ENCODE data around the gene SDE2. TPM values are rescaled to one million over a fixed set of nuclear protein-coding genes. Genes with fewer than 3 reads are reported as not detected.
"Not testable (repeated sequence)": the region's sequence is repeated elsewhere in the genome, so short reads cannot be mapped to it uniquely, and the experiment has no call there.

The SDE2 gene
- total and polyA plus RNA-seq, 7 experiments from 2014 or later = 9.3 to 36.3 (median 20.8) TPM

DNA sequence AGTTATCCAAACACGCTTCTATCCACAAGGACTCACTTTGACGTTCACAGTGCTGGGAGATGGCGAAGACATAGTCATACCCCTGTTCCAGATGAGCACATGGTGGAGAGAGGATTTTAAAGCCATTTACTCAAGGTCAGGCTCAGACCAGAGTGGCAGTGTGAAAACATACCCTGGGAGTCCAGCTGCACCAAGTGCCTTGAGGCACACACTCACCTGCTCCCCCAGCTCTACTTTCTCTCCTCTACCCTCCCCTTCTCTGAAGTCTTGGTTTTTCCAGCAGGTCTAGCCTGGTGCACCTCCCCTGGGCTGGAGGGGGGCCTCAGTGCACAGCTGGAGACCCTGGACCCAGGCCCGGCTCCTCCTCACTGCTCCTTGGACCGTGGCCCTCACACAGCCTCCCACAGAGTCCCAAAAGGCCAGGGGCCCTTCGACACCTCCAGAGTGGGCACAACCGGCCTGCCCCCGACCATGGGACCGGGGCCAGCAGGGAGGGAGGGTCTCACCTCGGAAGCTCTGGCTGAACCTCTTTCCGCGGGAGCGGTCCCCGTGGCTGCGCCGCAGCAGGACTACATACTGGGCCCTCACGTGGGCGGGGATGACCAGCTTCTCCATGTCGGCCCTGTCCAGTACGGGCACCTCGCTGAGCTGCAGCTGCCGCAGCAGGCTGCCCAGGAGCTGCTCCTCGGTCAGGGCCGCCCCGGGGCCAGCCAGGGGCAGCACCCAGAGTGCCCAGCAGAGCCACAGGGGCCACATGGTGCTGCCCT is 58.6 kb downstream of the SDE2 start:
- POLR2A ChIA-PET = interaction anchor here (1.0 kb wide), 1 partner anchor 10 kb away, joined by 3 read pairs; no protein-coding TSS in a partner anchor
- no peaks in the 10 kb centered on the region for H3K27me3 ChIP-seq (ENCODE audit: control insufficient read depth in 2 of 2, insufficient read depth in 2 of 2, low read length in 2 of 2)
- intact Hi-C loops (cut with micrococcal nuclease) = no loop called here
- DNase-seq (no peak), ATAC-seq (no peak)
- peak overlapping the region in 3 of 10 donors; percentile 9 to 38 (median 17) for H3K4me3 Mint-ChIP-seq
- no peak overlapping the region for H3K4me3 ChIP-seq (ENCODE audit: low read length)
- no peaks in the 10 kb centered on the region for H3K36me3 ChIP-seq (ENCODE audit: control insufficient read depth in 2 of 3, insufficient read depth in 3 of 3, low read length in 3 of 3)
- peaks cover 7 to 11% of the 10 kb centered on the region in 2 donors for H3K4me1 ChIP-seq (ENCODE audit: control insufficient read depth in 2 of 2, insufficient read depth in 2 of 2, low read length in 2 of 2)
- H3K27me3 Mint-ChIP-seq = no peaks in the 10 kb centered on the region
- no peaks in the 10 kb centered on the region for H3K9me3 Mint-ChIP-seq
- H3K4me1 Mint-ChIP-seq = peaks cover 10 to 25% (median 16%) of the 10 kb centered on the region in 7 donors
- H3K27ac ChIP-seq (ENCODE audit: low read depth, low read length) = no peak overlapping the region
- no peaks in the 10 kb centered on the region for H3K36me3 Mint-ChIP-seq
- no peak overlapping the region for H3K27ac Mint-ChIP-seq
- no peaks in the 10 kb centered on the region for H3K9me3 ChIP-seq (ENCODE audit: control insufficient read depth in 2 of 3, low read length in 3 of 3)
- CTCF ChIA-PET = no interaction called here

- ATAC-seq; H3K9me3 Mint-ChIP-seq; H3K9me3 ChIP-seq (ENCODE audit: control insufficient read depth in 2 of 3, low read length in 3 of 3); H3K27ac Mint-ChIP-seq; H3K27ac ChIP-seq (ENCODE audit: low read depth, low read length); H3K36me3 Mint-ChIP-seq; DNase-seq; CTCF ChIA-PET; intact Hi-C loops (cut with micrococcal nuclease); POLR2A ChIA-PET; H3K27me3 ChIP-seq (ENCODE audit: control insufficient read depth in 2 of 2, insufficient read depth in 2 of 2, low read length in 2 of 2); H3K27me3 Mint-ChIP-seq; H3K36me3 ChIP-seq (ENCODE audit: control insufficient read depth in 2 of 3, insufficient read depth in 3 of 3, low read length in 3 of 3); H3K4me3 ChIP-seq (ENCODE audit: low read length): not testable (repeated sequence)
- peaks cover 6 to 10% of the 10 kb centered on the region in 2 donors for H3K4me1 ChIP-seq (ENCODE audit: control insufficient read depth in 2 of 2, insufficient read depth in 2 of 2, low read length in 2 of 2)
- H3K4me1 Mint-ChIP-seq = peaks cover 4 to 19% (median 9%) of the 10 kb centered on the region in 7 donors
- peak overlapping the region in 3 of 10 donors; percentile 9 to 38 (median 17) for H3K4me3 Mint-ChIP-seq
These were observed 59.2 kb downstream of the SDE2 start for GRCh38 chr1:225939939-225940310.

GRCh38 chr1:225939097-225939938 is 59.8 kb downstream of the SDE2 start:
- DNase-seq; H3K9me3 Mint-ChIP-seq; intact Hi-C loops (cut with micrococcal nuclease); H3K27me3 Mint-ChIP-seq; H3K9me3 ChIP-seq (ENCODE audit: control insufficient read depth in 2 of 3, low read length in 3 of 3); H3K4me1 ChIP-seq (ENCODE audit: control insufficient read depth in 2 of 2, insufficient read depth in 2 of 2, low read length in 2 of 2); CTCF ChIA-PET; H3K27ac ChIP-seq (ENCODE audit: low read depth, low read length); H3K36me3 Mint-ChIP-seq; H3K27me3 ChIP-seq (ENCODE audit: control insufficient read depth in 2 of 2, insufficient read depth in 2 of 2, low read length in 2 of 2); H3K27ac Mint-ChIP-seq; H3K4me3 Mint-ChIP-seq; H3K4me3 ChIP-seq (ENCODE audit: low read length); H3K36me3 ChIP-seq (ENCODE audit: control insufficient read depth in 2 of 3, insufficient read depth in 3 of 3, low read length in 3 of 3); POLR2A ChIA-PET: not testable (repeated sequence)
- ATAC-seq = peak; percentile 36
- H3K4me1 Mint-ChIP-seq = peaks cover 0 to 13% (median 5%) of the 10 kb centered on the region in 7 donors

DNA sequence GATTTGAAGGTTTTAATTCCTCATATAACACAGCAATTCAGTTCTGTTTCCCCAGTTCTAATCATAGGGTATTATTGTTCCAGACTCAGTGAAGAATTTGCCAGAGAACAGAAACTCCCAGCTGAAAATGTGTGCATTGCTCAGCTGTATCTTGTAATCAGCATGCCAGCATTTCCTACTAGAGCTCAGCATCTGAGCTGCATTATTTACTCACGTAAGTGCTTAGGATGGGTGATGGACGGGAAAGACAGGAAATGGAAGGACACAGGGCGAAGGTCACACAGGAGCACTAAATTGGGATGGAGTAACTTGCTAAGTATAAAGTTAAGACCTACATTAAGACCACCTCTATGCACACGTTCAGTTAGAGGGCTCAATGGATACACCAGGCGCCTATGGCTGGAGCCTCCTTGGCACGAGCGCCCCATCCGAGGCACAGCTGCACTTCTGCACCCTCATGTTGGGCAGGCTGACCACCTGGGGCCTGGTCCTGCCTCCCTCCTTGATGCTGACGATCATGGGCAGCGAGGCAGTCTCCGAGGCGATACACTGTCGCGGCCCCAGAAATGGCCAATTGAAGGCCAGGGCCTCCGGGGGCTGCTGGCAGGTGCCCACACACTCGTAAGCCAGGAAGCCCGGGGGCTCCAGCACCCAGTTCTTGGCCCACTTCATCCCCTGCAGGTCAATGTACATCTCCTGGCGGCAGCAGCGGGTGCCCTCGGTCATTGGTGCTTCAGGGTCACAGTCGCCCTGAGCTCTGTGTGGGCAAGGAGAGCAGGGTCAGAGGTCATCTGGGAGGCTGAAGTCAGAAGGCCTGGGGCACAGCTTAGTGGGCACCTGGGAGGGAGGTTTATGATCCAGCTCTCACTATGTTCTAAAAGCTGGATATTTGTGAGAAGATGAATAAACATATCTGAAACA is 61.8 kb downstream of the SDE2 start:
- Histone ChIP-seq H3K9me3 (ENCODE audit: control insufficient read depth in 2 of 3, low read length in 3 of 3) (no peaks in the 10 kb centered on the region), H3K27me3 (ENCODE audit: control insufficient read depth in 2 of 2, insufficient read depth in 2 of 2, low read length in 2 of 2) (no peaks in the 10 kb centered on the region), H3K4me1 (ENCODE audit: control insufficient read depth in 2 of 2, insufficient read depth in 2 of 2, low read length in 2 of 2) (no peaks in the 10 kb centered on the region), H3K4me3 (ENCODE audit: low read length) (no peak overlapping the region), H3K27ac (ENCODE audit: low read depth, low read length) (no peak overlapping the region), H3K36me3 (ENCODE audit: control insufficient read depth in 2 of 3, insufficient read depth in 3 of 3, low read length in 3 of 3) (no peaks in the 10 kb centered on the region)
- H3K4me1 Mint-ChIP-seq = peaks cover 0 to 6% (median 0%) of the 10 kb centered on the region in 7 donors
- DNase-seq = no peak
- no peaks in the 10 kb centered on the region for H3K27me3 Mint-ChIP-seq
- CTCF ChIA-PET = interaction anchor here (0.9 to 1.3 kb wide), 2 partner anchors 14 to 462 kb away, joined by 3 read pairs; no protein-coding TSS in a partner anchor
- no peaks in the 10 kb centered on the region for H3K36me3 Mint-ChIP-seq
- ATAC-seq = no peak
- peak overlapping the region in 1 of 9 donors; percentile 25 for H3K27ac Mint-ChIP-seq
- no peak overlapping the region for H3K4me3 Mint-ChIP-seq
- H3K9me3 Mint-ChIP-seq = no peaks in the 10 kb centered on the region
- intact Hi-C loops (cut with micrococcal nuclease) = no loop called here
- POLR2A ChIA-PET = interaction anchor here (0.8 to 1.3 kb wide), 3 partner anchors 13 to 95 kb away, joined by 3 read pairs; partner anchors contain the start of gene PYCR2

DNA sequence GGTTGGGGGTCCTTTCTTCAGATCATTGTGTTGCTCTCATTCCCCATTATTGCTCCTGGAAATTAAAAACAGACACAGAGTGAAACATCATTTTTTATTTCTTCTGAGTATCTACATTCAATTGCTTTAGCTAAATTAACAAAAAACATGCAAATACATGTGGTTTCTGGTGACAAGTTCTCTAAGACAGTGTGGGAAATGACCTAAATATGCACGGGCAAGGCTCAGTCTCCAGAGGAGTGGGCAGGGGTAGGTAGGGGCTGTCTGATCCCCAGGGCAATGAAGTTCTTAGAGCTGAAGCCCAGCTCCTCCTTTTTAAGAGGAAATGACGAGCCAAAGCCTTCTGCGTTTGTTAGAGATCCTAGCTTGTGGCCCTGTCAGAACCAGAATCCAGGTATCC is 62.6 kb downstream of the SDE2 start:
- H3K27ac Mint-ChIP-seq = peak overlapping the region in 1 of 9 donors; percentile 25
- intact Hi-C loops (cut with micrococcal nuclease) = no loop called here
- POLR2A ChIA-PET = no interaction called here

DNA sequence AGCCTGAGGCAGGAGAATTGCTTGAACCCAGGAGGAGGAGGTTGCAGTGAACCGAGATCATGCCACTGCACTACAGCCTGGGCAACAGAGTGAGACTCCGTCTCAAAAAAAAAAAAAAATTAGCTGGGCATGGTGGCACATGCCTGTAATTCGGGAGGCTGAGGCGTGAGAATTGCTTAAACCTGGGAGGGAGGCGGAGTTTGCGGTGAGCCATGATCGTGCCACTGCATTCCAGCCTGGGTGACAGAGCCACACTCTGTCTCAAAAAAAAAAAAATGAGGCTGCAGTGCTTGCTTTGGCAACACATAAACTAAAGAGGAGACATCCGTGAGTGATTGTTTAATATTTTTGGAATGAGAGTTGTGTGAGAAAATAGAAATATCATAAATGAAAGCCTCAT is 63.1 kb downstream of the SDE2 start:
- H3K27ac Mint-ChIP-seq; H3K36me3 Mint-ChIP-seq; POLR2A ChIA-PET; H3K4me3 Mint-ChIP-seq; H3K9me3 Mint-ChIP-seq; H3K4me1 ChIP-seq (ENCODE audit: control insufficient read depth in 2 of 2, insufficient read depth in 2 of 2, low read length in 2 of 2); H3K36me3 ChIP-seq (ENCODE audit: control insufficient read depth in 2 of 3, insufficient read depth in 3 of 3, low read length in 3 of 3); H3K9me3 ChIP-seq (ENCODE audit: control insufficient read depth in 2 of 3, low read length in 3 of 3); H3K27me3 ChIP-seq (ENCODE audit: control insufficient read depth in 2 of 2, insufficient read depth in 2 of 2, low read length in 2 of 2); DNase-seq; H3K27ac ChIP-seq (ENCODE audit: low read depth, low read length); H3K4me1 Mint-ChIP-seq; ATAC-seq; H3K4me3 ChIP-seq (ENCODE audit: low read length); intact Hi-C loops (cut with micrococcal nuclease); H3K27me3 Mint-ChIP-seq: not testable (repeated sequence)
- CTCF ChIA-PET = interaction anchor here (0.6 to 0.8 kb wide), 2 partner anchors 41 to 1943 kb away, joined by 4 to 5 read pairs; no protein-coding TSS in a partner anchor

More for the DNA sequence above, 62.6 kb downstream of the SDE2 start:
- no peaks in the 10 kb centered on the region for H3K4me1 ChIP-seq (ENCODE audit: control insufficient read depth in 2 of 2, insufficient read depth in 2 of 2, low read length in 2 of 2)
- CTCF ChIA-PET = interaction anchor here (0.6 to 0.8 kb wide), 2 partner anchors 40 to 1943 kb away, joined by 4 to 5 read pairs; no protein-coding TSS in a partner anchor
- H3K27me3 Mint-ChIP-seq = no peaks in the 10 kb centered on the region
- ATAC-seq = no peak
- no peaks in the 10 kb centered on the region for H3K9me3 ChIP-seq (ENCODE audit: control insufficient read depth in 2 of 3, low read length in 3 of 3)
- no peaks in the 10 kb centered on the region for H3K27me3 ChIP-seq (ENCODE audit: control insufficient read depth in 2 of 2, insufficient read depth in 2 of 2, low read length in 2 of 2)
- no peak for DNase-seq
- no peaks in the 10 kb centered on the region for H3K36me3 ChIP-seq (ENCODE audit: control insufficient read depth in 2 of 3, insufficient read depth in 3 of 3, low read length in 3 of 3)
- no peak overlapping the region for H3K4me3 Mint-ChIP-seq
- peaks cover 0 to 5% (median 4%) of the 10 kb centered on the region in 7 donors for H3K4me1 Mint-ChIP-seq
- H3K36me3 Mint-ChIP-seq = no peaks in the 10 kb centered on the region
- no peak overlapping the region for H3K4me3 ChIP-seq (ENCODE audit: low read length)
- no peak overlapping the region for H3K27ac ChIP-seq (ENCODE audit: low read depth, low read length)
- H3K9me3 Mint-ChIP-seq = no peaks in the 10 kb centered on the region

All from naive thymus-derived CD4-positive, alpha-beta T cell (primary cell).